ENCODE measurements around the gene MDFIC2. TPM values are rescaled to one million over a fixed set of nuclear protein-coding genes. Genes with fewer than 3 reads are reported as not detected.

Gene MDFIC2
- total and polyA plus RNA-seq, 7 experiments from 2014 or later = not detected

DNA sequence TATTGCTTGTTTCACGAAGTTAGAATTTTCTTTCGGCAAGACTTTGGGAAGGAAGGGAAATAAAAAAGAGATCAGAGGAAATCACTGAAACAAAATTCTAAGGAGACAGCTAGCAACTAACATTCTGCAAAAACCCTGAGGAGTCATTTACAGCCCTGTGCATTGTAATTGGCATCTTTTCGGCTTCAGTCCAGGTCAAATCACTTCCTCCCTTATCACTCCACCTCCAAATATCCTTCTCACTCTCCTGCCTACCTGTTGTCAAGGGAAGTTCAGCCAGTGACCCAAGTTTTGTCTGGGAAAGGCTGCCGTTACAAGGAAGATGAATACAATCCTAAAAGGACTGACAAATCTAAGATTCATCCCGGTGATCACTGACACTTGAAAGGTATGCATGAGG lies 39.6 kb downstream of the MDFIC2 start:
- H3K36me3 Mint-ChIP-seq = no peaks in the 10 kb centered on the region
- DNase-seq (no peak), ATAC-seq (no peak)
- Histone ChIP-seq H3K4me3 (ENCODE audit: low read length) (no peak overlapping the region), H3K9me3 (ENCODE audit: control insufficient read depth in 2 of 3, low read length in 3 of 3) (no peaks in the 10 kb centered on the region), H3K27ac (ENCODE audit: low read depth, low read length) (no peak overlapping the region), H3K27me3 (ENCODE audit: control insufficient read depth in 2 of 2, insufficient read depth in 2 of 2, low read length in 2 of 2) (no peaks in the 10 kb centered on the region), H3K4me1 (ENCODE audit: control insufficient read depth in 2 of 2, insufficient read depth in 2 of 2, low read length in 2 of 2) (no peaks in the 10 kb centered on the region), H3K36me3 (ENCODE audit: control insufficient read depth in 2 of 3, insufficient read depth in 3 of 3, low read length in 3 of 3) (no peaks in the 10 kb centered on the region)
- H3K4me3 Mint-ChIP-seq = no peak overlapping the region
- ChIA-PET CTCF (no interaction called here), POLR2A (no interaction called here)
- intact Hi-C loops (cut with micrococcal nuclease) = no loop called here
- no peaks in the 10 kb centered on the region for H3K4me1 Mint-ChIP-seq
- peaks cover 0 to 3% (median 0%) of the 10 kb centered on the region in 11 donors for H3K9me3 Mint-ChIP-seq
- H3K27me3 Mint-ChIP-seq = peaks cover 0 to 13% (median 0%) of the 10 kb centered on the region in 5 donors
- no peak overlapping the region for H3K27ac Mint-ChIP-seq

DNA sequence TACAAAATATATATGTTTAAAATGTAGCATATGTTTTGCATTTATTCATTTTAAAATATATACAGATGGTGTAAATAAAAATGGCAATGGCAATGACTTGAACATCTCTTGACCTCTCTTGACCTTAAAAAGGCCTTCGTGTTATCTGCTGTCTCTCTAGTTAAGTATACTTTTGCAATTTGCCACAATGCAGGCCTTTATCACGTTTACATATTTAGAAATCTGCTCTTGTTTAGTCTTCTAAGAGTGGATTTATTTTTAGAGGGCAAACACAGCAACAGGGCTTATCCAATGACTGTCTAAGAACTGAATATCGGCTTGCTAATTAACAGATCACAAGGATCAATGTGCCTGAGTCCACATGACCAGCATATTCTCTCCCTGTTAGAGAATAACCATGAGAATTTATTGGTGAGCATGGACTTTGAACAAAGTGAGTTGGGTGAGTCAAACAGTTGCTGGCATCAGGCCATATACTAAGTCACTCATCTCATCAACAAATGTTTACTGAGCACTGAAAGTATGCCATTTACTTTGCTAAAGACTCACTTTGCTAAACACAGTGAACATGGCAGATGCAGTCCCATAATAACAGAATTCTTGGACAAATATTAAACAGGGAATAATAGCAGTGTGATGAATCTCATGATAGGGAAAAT lies 48.2 kb downstream of the MDFIC2 start:
- Mint-ChIP-seq H3K27ac (no peak overlapping the region), H3K36me3 (no peaks in the 10 kb centered on the region), H3K4me1 (no peaks in the 10 kb centered on the region), H3K9me3 (no peaks in the 10 kb centered on the region), H3K27me3 (peaks cover 0 to 4% (median 0%) of the 10 kb centered on the region in 5 donors), H3K4me3 (no peak overlapping the region)
- no peaks in the 10 kb centered on the region for H3K4me1 ChIP-seq (ENCODE audit: control insufficient read depth in 2 of 2, insufficient read depth in 2 of 2, low read length in 2 of 2)
- H3K27me3 ChIP-seq (ENCODE audit: control insufficient read depth in 2 of 2, insufficient read depth in 2 of 2, low read length in 2 of 2) = no peaks in the 10 kb centered on the region
- no peaks in the 10 kb centered on the region for H3K36me3 ChIP-seq (ENCODE audit: control insufficient read depth in 2 of 3, insufficient read depth in 3 of 3, low read length in 3 of 3)
- no peak overlapping the region for H3K4me3 ChIP-seq (ENCODE audit: low read length)
- ATAC-seq (no peak), DNase-seq (no peak)
- ChIA-PET POLR2A (no interaction called here), CTCF (no interaction called here)
- H3K9me3 ChIP-seq (ENCODE audit: control insufficient read depth in 2 of 3, low read length in 3 of 3) = no peaks in the 10 kb centered on the region
- intact Hi-C loops (cut with micrococcal nuclease) = no loop called here
- no peak overlapping the region for H3K27ac ChIP-seq (ENCODE audit: low read depth, low read length)

DNA sequence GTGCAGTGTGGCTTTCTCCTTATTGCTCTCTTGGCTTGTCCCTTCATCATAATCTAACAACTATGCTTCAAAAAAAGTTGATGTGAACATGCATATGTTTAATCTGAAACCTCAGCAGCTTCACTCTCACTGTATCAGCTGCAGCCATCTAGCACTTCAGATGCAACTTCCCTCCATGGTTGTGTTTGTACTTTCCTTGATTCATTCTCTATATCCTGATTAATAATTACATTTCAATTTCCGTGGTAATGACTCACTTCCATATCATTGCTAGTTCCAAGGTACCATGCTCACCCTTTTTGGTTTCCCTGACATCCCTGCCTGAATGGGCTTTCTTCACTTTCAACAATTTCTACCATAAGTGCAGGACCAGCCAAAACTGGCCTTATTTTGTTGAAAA lies 51.2 kb downstream of the MDFIC2 start:
- Histone ChIP-seq H3K27ac (ENCODE audit: low read depth, low read length) (no peak overlapping the region), H3K27me3 (ENCODE audit: control insufficient read depth in 2 of 2, insufficient read depth in 2 of 2, low read length in 2 of 2) (no peaks in the 10 kb centered on the region), H3K4me1 (ENCODE audit: control insufficient read depth in 2 of 2, insufficient read depth in 2 of 2, low read length in 2 of 2) (no peaks in the 10 kb centered on the region), H3K4me3 (ENCODE audit: low read length) (no peak overlapping the region), H3K36me3 (ENCODE audit: control insufficient read depth in 2 of 3, insufficient read depth in 3 of 3, low read length in 3 of 3) (no peaks in the 10 kb centered on the region), H3K9me3 (ENCODE audit: control insufficient read depth in 2 of 3, low read length in 3 of 3) (no peaks in the 10 kb centered on the region)
- no peak for ATAC-seq
- ChIA-PET CTCF (no interaction called here), POLR2A (no interaction called here)
- intact Hi-C loops (cut with micrococcal nuclease) = no loop called here
- Mint-ChIP-seq H3K4me3 (no peak overlapping the region), H3K27ac (no peak overlapping the region), H3K27me3 (peaks cover 0 to 7% (median 0%) of the 10 kb centered on the region in 5 donors), H3K36me3 (no peaks in the 10 kb centered on the region), H3K4me1 (no peaks in the 10 kb centered on the region), H3K9me3 (no peaks in the 10 kb centered on the region)
- no peak for DNase-seq

DNA sequence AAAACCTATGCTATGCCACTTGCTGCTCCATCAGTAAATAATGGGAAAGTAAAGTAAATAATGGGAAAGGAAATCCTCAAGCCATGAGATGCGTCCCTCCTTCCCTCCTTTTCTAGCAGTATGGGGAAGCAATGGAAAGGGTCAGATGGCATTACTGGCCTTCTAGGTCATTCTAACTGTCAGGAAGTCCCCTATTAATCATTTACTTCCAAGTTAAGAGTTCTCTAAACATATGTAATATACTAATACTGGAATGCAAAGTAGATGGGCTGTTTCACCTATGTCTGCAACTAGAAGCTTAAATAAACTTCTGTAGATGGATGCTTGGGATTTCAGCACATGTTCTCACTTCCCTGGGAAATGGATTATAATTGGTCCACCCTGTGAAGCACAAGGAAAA lies 55.9 kb downstream of the MDFIC2 start:
- no peaks in the 10 kb centered on the region for H3K9me3 Mint-ChIP-seq
- no peaks in the 10 kb centered on the region for H3K27me3 ChIP-seq (ENCODE audit: control insufficient read depth in 2 of 2, insufficient read depth in 2 of 2, low read length in 2 of 2)
- no peaks in the 10 kb centered on the region for H3K36me3 ChIP-seq (ENCODE audit: control insufficient read depth in 2 of 3, insufficient read depth in 3 of 3, low read length in 3 of 3)
- H3K27me3 Mint-ChIP-seq = peaks cover 0 to 16% (median 6%) of the 10 kb centered on the region in 5 donors
- no peaks in the 10 kb centered on the region for H3K4me1 Mint-ChIP-seq
- no peak overlapping the region for H3K27ac ChIP-seq (ENCODE audit: low read depth, low read length)
- CTCF ChIA-PET = no interaction called here
- no peak overlapping the region for H3K27ac Mint-ChIP-seq
- H3K9me3 ChIP-seq (ENCODE audit: control insufficient read depth in 2 of 3, low read length in 3 of 3) = no peaks in the 10 kb centered on the region
- intact Hi-C loops (cut with micrococcal nuclease) = no loop called here
- POLR2A ChIA-PET = no interaction called here
- no peak for ATAC-seq
- H3K4me1 ChIP-seq (ENCODE audit: control insufficient read depth in 2 of 2, insufficient read depth in 2 of 2, low read length in 2 of 2) = no peaks in the 10 kb centered on the region
- H3K36me3 Mint-ChIP-seq = no peaks in the 10 kb centered on the region
- H3K4me3 ChIP-seq (ENCODE audit: low read length) = no peak overlapping the region
- no peak for DNase-seq
- H3K4me3 Mint-ChIP-seq = no peak overlapping the region

DNA sequence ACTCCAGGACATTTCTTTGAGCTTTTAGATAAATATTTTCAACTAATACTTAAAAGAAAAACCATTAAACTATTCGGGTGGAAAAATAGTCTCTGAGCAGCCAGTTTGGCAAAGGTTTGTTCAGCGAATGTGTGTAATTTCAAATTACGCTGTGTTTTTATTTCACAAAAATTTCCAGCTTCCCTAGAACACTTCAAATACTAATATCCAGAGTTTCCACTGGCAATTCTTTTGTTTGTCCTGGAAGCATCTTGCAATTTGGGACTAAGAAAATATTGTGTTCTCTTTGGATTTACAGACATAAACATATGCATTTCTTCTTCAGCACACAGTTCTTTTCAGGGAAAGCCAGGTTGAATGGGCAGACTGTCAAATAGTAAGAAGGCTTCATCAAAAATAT lies 61.9 kb downstream of the MDFIC2 start:
- H3K27me3 ChIP-seq (ENCODE audit: control insufficient read depth in 2 of 2, insufficient read depth in 2 of 2, low read length in 2 of 2) = no peaks in the 10 kb centered on the region
- H3K36me3 ChIP-seq (ENCODE audit: control insufficient read depth in 2 of 3, insufficient read depth in 3 of 3, low read length in 3 of 3) = no peaks in the 10 kb centered on the region
- Mint-ChIP-seq H3K36me3 (no peaks in the 10 kb centered on the region), H3K27me3 (peaks cover 0 to 17% (median 13%) of the 10 kb centered on the region in 5 donors), H3K27ac (no peak overlapping the region), H3K4me1 (no peaks in the 10 kb centered on the region), H3K9me3 (peaks cover 0 to 14% (median 4%) of the 10 kb centered on the region in 11 donors), H3K4me3 (no peak overlapping the region)
- POLR2A ChIA-PET = no interaction called here
- CTCF ChIA-PET = no interaction called here
- intact Hi-C loops (cut with micrococcal nuclease) = no loop called here
- no peaks in the 10 kb centered on the region for H3K9me3 ChIP-seq (ENCODE audit: control insufficient read depth in 2 of 3, low read length in 3 of 3)
- H3K4me3 ChIP-seq (ENCODE audit: low read length) = no peak overlapping the region
- H3K27ac ChIP-seq (ENCODE audit: low read depth, low read length) = no peak overlapping the region
- H3K4me1 ChIP-seq (ENCODE audit: control insufficient read depth in 2 of 2, insufficient read depth in 2 of 2, low read length in 2 of 2) = no peaks in the 10 kb centered on the region
- ATAC-seq (no peak), DNase-seq (no peak)

DNA sequence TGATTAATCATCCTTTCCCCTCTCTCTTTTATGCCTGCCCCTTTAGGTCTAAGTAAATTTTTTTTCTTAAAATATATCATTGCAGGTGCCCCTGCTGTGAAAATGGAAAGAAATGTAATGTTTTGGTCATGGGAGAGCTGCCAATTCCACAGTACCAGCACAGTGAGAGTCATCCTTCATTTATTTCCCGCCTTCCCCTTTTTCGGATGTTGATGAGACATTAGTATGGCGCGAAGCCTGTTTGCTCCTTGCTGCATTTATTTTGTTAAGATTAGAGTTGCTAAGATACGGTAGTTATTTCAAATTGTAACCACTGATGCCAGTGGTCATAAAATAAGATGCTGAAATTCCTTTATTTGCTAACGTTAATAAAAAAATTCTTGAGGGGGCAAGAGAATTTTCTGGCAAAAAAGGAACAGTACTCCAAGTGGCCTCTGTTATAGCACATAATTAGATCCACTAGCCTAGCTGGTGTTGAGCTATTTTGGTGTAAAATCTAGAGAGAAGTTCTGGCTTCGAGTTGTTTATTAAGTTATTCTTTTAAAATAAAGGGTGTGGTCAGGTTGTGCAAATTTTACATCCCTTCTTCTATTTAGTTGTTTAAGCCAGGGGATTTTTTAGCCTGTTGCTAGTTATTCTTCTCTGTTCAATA lies 62.8 kb downstream of the MDFIC2 start:
- no peak overlapping the region for H3K27ac ChIP-seq (ENCODE audit: low read depth, low read length)
- no peaks in the 10 kb centered on the region for H3K36me3 ChIP-seq (ENCODE audit: control insufficient read depth in 2 of 3, insufficient read depth in 3 of 3, low read length in 3 of 3)
- ChIA-PET POLR2A (no interaction called here), CTCF (no interaction called here)
- Mint-ChIP-seq H3K4me3 (no peak overlapping the region), H3K36me3 (no peaks in the 10 kb centered on the region), H3K9me3 (peaks cover 0 to 14% (median 4%) of the 10 kb centered on the region in 11 donors), H3K27me3 (peaks cover 0 to 17% (median 13%) of the 10 kb centered on the region in 5 donors), H3K4me1 (no peaks in the 10 kb centered on the region), H3K27ac (no peak overlapping the region)
- intact Hi-C loops (cut with micrococcal nuclease) = no loop called here
- no peak for ATAC-seq
- H3K4me1 ChIP-seq (ENCODE audit: control insufficient read depth in 2 of 2, insufficient read depth in 2 of 2, low read length in 2 of 2) = no peaks in the 10 kb centered on the region
- no peaks in the 10 kb centered on the region for H3K27me3 ChIP-seq (ENCODE audit: control insufficient read depth in 2 of 2, insufficient read depth in 2 of 2, low read length in 2 of 2)
- no peaks in the 10 kb centered on the region for H3K9me3 ChIP-seq (ENCODE audit: control insufficient read depth in 2 of 3, low read length in 3 of 3)
- H3K4me3 ChIP-seq (ENCODE audit: low read length) = no peak overlapping the region
- DNase-seq = no peak

DNA sequence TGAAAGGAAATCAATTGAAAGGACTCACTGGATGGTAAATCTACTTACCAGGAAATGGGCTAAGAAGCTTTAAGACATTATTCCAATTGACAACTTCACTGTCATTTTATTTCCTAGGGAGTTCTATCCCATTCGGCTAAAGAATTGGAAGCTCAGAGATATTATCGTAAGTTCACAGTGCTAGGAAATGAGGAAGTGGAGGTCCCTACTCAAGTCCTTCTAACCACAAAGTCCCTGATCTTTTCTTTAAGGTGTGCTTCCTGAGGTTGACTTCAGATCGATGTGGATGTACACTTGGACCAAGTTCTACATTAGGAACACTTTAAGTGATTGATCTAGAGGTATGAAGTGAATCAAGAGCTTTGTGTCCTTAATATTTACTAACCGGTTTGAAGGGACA lies 63.6 kb downstream of the MDFIC2 start:
- CTCF ChIA-PET = no interaction called here

More for the DNA sequence above, 63.6 kb downstream of the MDFIC2 start:
- H3K27ac ChIP-seq (ENCODE audit: low read depth, low read length) = no peak overlapping the region
- H3K9me3 ChIP-seq (ENCODE audit: control insufficient read depth in 2 of 3, low read length in 3 of 3) = no peaks in the 10 kb centered on the region
- Mint-ChIP-seq H3K27me3 (peaks cover 0 to 21% (median 16%) of the 10 kb centered on the region in 5 donors), H3K4me1 (no peaks in the 10 kb centered on the region), H3K27ac (no peak overlapping the region), H3K36me3 (peaks cover 0 to 2% (median 0%) of the 10 kb centered on the region in 5 donors), H3K4me3 (no peak overlapping the region), H3K9me3 (peaks cover 0 to 14% (median 4%) of the 10 kb centered on the region in 11 donors)
- no peaks in the 10 kb centered on the region for H3K4me1 ChIP-seq (ENCODE audit: control insufficient read depth in 2 of 2, insufficient read depth in 2 of 2, low read length in 2 of 2)
- POLR2A ChIA-PET = no interaction called here
- DNase-seq = no peak
- ATAC-seq = no peak
- no peaks in the 10 kb centered on the region for H3K36me3 ChIP-seq (ENCODE audit: control insufficient read depth in 2 of 3, insufficient read depth in 3 of 3, low read length in 3 of 3)
- H3K4me3 ChIP-seq (ENCODE audit: low read length) = no peak overlapping the region
- intact Hi-C loops (cut with micrococcal nuclease) = no loop called here
- H3K27me3 ChIP-seq (ENCODE audit: control insufficient read depth in 2 of 2, insufficient read depth in 2 of 2, low read length in 2 of 2) = no peaks in the 10 kb centered on the region

Data from naive thymus-derived CD4-positive, alpha-beta T cell (primary cell).